NCI-H69 (cell line): ENCODE data around the gene RAB8B.
A peak's percentile ranks its signal among the peaks of the same experiment; 100 is the strongest.

ENCODE experiments used
- DNase-seq: peaks from one replicate; lab custom pipeline; 2025; lab: John Stamatoyannopoulos, UW

RAB8B gene

DNA sequence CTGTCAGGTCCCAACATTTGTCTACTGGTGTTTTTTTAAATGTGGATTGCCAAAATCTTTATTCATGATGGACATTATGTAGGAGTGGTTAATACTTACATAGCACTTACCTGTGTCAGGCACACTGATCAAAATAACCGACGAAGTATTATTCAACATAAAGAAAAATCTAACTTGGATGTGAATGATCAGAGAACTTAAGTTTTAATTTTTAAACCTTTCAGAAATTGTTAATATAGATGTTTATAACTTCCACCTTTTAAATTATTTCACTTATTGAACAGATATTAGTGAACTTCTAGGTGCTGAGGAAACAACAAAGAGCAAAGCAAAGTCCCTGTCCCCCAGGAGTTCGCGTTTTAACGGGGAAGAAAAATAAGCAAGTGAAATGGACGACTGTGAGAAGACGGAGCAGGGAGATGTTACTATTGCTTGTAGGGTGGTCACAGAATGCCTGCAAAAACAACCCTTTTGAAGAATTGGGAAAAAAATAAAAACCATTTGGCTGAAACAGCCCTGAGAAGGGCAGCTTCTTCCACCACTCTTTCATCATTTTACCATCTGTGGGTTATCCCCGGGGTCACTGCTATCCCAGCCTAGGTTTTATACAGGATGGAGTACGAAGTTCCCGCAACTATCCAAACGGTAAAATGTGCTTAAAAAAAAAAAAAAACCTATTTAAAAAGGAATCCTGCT lies 87.1 kb downstream of the RAB8B start:
- DNase-seq, result peak; percentile 60

DNA sequence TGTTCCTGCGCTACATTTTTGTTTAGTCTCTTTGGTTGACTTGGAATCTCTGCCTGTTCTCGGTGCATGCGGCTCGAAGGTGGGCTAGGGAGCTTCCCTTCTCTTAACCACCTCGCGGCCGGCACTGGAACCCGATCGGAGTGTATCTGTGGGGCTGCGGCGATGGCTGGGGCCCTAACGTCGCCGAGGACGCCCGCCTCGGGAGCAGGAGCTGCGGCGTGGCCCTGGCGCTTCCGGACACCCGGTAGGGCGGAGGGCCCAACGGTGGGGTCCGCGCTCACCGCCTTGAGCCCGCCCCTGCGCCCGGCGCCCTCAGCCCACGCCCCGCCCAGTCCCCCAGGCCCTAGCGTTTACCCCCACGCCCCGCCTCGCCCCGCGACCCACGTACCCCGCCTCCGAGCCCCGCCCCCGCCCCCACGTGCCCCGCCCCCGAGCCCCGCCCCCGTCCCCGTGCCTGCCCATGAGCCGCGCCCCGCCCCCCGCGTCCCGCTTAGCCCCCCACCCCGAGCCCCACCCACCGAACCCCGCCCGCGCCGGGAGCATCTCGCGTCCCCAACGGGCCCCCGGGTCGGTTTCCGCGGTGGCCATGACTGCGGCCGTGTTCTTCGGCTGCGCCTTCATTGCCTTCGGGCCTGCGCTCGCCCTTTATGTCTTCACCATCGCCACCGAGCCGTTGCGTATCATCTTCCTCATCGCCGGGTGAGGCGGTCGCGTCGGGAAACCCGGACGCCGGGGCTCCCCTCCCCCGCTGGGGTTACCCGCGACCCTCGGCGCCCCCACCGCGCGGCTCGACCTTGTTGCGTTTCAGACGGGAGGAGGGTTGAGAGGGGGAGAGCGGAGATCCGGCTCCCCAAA lies 87.9 kb downstream of the RAB8B start, which contains the start of gene APH1B:
APH1B (plus strand) TSS at position 568 of the 855 bp plus-strand sequence; CDS start at position 587, 19 bp downstream.
- DNase-seq, result peak; percentile 96

DNA sequence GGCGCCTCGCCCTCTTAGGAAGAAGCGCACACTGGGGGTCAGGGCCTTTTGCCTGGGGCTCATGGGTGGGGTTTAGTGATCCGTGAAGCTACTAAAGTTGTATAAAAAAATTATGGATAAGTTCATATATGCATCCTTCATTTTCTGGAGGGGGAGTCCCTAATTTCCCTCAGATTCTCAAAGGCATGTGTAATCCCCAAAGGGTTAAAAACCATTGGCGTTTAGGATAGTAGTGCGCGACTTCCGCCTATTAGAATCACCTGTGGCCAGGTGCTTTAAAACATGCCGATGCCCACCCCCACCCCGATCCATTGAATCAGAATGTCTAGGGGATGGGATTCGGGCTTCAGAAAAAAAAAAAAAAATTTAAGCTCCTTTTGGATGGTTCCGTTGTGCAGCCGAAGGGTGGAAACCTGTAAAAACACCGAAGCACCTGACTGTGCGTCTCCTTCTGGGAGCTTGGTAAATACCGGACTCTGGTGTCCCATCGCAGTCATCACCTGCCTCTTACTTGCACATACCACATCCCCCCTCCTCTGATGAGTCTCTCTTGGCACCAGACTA lies 88.6 kb downstream of the RAB8B start:
- peak; percentile 83 for DNase-seq

DNA sequence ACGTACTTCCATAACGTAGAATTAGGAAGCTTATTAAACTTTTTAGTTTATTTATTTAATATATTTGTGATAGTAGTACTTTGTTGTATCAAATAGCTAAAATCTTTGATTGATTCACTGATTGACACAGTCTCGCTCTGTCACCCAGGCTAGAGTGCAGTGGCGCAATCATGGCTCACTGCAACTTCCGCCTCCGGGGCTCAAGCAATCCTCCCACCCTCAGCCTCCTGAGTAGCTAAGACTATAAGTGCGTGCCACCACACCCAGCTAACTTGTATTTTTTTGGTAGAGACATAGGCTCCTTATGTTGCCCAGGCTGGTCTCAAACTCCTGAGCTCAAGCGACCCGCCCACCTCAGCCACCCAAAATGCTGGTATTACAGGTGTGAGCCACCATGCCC lies 93.7 kb downstream of the RAB8B start:
- DNase-seq, result peak; percentile 27

DNA sequence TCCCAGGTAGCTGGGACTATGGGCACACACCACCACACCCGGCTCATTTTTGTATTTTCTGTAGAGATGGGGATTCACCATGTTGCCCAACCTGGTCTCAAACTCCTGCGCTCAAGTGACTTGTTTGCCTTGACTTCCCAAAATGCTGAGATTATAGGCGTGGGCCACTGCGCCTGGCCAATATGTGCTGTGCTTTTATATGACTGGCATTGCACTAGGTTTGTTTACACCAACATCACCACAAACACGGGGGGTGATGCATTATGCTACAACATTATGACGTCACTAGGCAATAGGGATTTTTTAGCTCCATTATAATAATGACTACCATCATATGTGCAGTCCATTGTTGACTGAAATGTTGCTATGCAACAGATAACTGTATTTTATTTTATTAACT lies 94.9 kb downstream of the RAB8B start:
- no peak for DNase-seq

DNA sequence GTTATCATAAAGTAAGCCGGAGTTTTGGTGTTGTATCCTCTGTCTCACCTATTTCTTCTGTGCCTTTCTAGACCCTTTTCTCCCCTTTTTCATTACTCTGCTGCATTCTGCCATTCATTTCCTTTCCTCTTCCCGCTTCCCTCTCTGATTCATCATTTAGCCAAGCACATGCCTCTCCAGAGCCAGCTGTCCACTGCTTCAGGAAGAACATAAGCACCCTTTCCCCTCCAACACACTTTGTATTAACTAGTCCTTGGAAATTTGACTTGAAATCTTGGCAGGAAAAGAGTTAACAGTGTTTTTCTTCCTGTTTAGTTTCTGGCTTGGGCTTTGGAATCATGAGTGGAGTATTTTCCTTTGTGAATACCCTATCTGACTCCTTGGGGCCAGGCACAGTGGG lies 97.7 kb downstream of the RAB8B start:
- no peak for DNase-seq

DNA sequence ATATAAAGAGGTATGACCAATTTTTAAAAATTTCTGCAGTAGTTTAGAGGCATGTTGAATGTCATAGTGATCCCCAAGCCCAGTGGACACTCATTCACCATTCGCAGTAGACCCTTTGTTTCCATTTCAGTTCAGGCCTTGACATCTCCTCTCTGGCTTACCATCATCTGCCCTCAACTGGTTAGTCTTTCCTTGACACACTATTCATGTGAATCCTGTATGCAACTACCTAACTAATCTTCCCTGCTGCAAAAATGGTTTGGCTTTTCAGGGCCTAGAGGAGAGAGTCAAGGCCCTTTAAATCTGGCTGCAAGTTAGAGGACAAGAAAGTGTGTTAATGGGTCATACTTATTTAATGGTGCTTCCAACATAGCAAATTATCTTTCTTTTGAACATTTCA lies 98.9 kb downstream of the RAB8B start:
- DNase-seq, result peak; percentile 35

DNA sequence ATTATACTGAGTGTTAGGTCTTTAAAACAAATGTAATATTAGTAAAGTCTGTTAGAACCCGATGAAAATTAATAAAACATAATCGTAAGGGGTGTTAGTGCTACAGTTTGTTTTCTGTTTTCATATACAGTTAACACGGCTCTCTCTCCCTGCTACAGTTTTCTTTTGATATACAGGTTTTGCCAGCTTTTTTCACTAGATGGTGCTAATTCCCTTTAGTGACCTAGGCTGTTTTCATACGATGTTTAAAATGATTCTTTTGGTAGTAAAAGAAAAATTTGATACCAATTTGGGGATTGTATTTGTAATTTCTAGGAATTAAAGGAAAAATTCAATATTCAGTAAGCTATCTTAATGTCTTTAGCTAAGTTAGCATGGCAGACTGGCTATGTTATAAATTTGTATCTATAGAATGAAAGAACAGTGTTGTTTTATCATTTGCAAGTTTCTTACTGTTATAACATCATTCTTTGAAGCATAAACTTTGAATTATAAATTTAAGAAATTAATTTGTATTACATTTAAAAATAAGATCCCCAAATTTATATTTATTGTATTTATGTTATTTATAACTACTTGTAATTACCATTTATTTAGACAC lies 99.5 kb downstream of the RAB8B start:
- peak; percentile 74 for DNase-seq

DNA sequence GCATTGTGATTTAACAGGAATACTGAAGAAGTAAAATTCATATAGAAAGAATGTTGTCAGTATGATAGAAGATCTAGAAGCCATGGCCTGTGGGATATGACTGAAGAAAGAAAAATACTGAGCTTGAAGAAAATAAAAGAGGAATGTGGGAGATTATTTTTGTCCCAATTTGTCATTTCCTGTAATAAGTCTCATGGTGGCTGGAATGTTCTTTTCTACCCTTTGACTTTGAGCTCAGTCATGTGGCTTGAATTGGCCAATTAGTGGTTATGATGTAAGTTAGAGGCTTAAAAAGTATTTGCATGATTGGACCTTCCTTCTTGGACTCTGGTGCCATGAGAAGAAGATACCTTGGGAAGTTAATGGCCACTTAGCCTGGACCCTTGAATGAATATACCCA lies 102.1 kb downstream of the RAB8B start:
- no peak for DNase-seq

DNA sequence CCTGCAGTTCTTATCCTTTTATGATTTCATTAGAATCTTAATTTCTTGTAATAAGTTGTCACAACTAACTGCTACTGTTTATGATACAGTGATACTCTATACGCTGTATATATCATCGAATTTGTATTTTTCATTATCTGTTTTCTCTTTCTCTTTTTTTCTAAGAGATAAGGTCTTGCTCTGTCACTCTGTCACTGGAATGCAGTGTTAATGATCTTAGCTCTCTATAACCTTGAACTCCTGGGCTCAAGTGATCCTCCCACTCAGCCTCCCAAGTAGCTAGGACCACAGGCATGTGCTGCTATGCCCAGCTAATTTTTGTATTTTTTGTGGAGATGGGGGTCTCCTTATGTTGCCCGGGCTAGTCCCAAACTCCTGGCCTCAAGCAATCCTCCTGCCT lies 102.8 kb downstream of the RAB8B start:
- DNase-seq, result no peak

DNA sequence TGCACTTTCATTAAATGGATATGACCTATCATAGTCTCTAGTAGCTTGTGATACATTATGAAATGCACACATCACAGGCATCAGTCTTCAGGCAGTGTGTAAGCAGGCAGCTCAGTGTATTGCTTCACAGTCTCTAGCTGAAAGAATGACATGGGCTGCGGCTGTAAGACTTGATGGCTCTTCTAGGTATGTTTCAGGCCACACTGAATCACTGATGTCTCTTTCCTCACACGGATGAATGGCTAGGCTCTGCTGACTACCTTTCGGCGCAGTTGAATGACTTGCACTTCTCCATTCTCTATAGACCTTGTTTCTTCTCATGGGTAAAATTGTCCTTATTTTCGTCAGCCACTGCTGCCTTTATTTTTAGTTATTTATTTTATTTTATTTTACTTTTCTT lies 103.4 kb downstream of the RAB8B start:
- no peak for DNase-seq

DNA sequence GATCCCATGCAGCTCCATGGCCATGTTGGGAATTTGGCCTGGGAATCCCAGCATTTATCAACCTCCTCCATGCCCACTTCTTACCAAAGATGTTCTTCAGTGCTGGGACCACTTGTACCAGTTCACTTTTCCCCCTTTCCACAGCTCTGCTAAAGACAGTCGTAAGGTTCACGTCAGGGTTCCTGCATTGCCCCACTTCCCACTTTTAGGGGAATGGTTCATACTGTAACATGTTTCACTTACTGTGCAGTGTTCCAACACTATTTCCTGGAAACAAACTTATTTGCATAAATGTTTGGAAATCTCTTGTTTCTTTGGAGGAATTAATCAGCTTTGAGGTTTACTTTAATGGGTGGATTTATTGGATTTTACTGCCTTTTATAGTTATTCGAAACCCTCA lies 105.0 kb downstream of the RAB8B start:
- DNase-seq, result no peak

DNA sequence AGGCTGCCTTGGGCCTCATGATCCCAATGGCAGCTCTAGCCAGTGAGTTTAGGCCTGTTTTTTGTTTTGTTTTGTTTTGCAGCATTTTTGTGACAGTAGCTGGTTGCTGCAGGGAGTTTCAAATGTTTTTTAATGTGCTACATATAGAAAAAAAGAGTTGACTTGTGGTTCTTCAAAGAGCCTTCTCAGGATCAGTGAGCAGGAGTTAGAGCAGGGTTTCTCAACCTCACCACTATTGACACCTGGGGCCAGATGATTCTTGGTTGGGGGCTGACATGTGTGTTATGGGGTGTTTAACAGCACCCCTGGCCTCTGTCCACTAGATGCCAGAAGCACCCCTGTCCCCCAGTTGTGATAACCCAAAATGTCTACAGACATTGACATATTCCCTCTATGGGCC lies 105.9 kb downstream of the RAB8B start:
- DNase-seq, result no peak

DNA sequence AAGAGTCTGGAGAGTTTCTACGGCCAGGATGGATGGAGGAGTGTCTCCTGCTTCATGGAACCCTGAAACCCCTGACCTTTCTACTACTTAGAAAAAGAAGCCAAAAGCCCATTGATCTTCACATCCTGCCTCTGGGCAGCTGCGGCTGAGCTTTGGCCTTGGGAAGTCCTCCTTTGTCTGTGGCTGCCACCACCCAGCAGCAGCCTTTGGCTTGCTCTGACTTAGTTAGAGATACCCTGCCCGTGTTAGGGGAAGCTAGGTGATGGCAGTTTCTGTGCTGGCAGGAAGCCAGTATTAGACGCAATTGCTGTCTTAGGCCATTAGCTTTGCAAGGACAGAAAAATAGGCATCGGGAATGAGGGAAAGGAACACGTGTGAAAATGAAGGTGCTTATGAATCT lies 106.8 kb downstream of the RAB8B start:
- DNase-seq, result peak; percentile 28

DNA sequence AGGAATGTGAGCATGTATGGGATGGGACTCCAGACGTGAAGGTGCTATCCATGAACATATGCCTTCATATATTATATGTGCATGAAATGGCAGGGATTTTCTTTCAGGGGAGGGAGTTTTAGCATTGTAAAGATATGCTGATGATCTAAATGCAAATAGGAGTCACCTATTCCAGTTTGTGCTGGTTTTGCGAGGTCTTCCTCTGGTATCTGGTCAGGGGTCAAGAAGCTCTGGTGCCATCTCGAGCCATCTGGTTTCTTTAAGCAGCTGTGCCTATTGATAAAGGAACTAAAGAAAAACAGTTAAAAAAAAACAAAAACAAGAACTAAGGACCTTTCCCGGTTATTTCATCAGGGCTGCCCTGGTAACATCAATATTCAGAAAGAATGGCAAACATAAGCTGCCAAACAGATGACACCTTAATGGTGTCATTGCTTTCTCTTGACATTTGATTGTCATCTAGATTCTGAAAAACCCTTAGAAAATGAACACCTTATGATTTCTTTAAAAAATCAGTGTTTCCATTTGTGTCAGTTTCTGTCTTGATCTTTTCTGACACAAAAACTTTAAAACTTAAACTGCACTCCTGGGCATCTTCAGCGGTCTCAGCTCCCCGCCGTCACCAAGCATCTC lies 110.7 kb downstream of the RAB8B start:
- DNase-seq, result no peak

DNA sequence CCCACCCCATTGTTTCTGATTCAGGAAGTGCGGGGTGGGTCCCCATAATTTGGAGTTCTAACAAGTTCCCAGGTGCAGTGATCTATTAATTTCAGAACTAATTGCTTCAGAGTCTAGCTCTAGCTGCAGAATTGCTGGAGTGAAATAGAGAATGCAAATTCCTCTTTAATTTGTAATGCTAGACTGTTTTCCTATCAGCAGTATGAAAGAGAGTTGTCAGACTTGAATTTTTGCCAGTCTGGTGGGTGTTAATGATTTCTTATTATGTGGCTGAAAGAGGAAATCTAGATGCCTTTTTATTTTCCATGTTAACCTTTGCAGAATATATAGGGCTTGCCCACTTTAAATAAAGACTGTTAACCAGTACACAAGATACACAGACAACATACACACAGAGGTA lies 111.7 kb downstream of the RAB8B start:
- DNase-seq, result peak; percentile 69

DNA sequence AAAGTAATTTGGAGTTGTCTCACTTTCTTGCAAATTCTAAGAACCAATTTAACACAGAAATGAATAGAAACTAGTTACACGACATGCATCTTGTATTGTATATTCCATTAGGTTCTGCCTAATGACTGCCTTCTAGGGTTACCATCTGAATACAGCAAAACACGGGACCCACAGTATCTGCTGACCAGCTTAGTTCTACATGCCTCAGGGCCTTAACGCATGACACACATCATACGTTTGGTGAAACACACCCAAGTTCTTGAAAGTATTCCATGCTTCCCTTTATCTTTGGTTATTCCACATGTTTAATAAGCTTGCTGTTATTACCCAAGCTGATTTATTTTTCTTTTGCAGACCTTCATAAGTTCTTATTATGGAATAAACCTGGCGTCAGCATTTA lies 115.9 kb downstream of the RAB8B start:
- no peak for DNase-seq

DNA sequence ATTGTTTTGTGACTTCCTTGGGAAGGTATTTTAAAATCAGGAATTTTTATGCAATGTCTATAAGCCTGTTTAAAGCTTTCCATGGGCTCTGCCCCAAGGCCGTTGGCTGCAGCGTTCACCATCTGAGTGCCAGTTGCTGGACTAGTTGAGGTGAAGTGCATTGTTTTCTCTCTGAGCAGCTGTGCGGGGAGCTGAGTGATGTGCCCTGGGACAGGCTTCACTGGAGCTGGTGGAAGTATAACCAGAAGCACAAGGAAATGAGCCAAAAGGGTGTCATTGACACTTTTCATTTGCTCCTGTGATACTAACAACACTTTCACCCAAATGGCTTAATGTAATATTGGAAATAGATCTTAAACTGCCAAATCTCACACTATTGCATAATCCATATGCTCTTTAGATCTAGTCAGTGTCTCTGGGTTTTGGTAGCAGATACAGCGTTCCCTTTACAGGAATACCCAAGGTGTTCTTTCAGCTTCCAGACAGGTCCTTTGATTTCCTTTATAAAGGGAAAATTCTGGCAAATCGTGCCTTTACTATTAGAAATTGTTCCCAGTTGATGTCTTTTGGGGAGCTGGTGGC lies 117.2 kb downstream of the RAB8B start:
- DNase-seq, result no peak

DNA sequence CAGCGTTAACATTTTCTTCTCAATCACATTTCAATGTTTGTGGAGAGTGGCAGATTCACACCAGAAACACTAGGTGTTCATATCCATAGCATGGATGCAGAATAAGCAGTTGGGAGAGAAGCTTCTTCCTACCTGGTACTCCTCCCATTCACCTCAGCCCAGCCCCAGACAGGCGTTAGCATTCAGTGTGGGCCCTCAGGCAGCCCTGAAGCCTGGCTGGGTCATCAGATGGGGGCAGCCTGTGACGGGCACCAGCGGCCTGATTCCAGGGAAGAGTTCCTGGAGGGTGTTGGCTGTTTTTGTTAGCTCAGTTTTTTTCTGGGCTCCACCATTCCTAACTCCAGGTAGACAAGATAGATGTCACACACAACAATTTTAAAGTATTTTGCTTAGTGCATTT lies 119.1 kb downstream of the RAB8B start:
- no peak for DNase-seq

DNA sequence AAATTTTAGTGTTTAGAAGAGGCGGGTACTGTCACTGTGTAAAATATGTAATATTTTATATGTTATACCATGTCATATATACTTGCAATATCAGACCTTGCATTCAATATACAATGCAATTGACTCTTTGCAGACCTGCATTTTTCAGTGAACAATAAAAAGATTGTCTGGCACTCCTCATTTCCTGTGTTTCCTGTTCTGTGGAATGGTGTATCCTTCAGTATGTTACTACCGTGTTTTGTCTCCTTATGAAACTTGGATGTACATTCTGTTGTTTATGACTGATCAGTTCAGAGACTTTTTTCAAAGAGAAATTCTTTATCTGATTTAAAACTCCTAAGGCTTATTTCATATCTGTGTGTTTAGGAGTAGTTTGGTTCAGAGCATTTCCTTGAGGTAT lies 119.5 kb downstream of the RAB8B start:
- DNase-seq, result no peak

DNA sequence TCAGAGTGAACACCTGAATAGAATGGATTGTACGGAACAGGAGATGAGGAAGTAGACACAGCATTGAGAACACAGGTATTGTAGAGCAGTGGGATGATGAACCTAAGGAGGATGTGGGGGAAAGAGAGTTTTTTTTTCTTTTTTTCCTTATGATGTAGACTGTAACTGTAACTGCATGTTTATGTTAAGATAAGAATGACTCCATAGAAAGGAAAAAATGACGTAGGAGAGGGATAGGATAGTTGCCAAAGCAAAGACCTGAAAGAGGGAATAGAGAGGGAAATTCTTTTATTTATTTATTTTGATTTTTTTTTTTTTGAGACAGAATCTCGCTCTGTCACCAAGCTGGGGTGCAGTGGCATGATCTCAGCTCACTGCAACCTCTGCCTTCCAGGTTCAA lies 121.2 kb downstream of the RAB8B start:
- DNase-seq, result no peak

DNA sequence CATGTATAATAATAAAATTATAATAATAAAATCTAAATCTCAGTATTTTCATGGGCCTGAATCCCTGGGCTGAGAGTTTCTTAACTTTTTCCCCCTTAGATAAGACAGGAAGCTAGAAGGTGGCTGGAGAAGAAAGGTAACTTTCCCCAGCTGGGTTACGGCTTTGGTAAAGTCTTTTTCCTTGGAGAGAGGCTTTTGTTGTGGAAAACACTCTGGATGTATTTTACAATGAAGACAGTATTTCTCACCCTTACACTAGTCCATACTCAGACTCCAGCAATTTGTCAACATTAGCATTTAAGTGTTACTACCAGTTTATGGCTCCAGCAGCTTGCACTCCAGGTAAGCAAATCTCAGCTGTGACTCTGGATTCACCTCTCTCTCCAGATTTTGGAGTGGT lies 122.9 kb downstream of the RAB8B start:
- DNase-seq, result no peak
